SW480 (cell line): ENCODE data around the gene KRT4.
"Not testable (repeated sequence)": the region's sequence is repeated elsewhere in the genome, so short reads cannot be mapped to it uniquely, and the experiment has no call there.

Experiments used
- DNase-seq: peaks from one replicate; pipeline ENCODE4 v3.0.0-alpha.2; 2016; ENCODE audit warnings: low spot score

Gene KRT4

GRCh38 chr12:52813885-52814709, at the start of gene KRT4:
KRT4 (minus strand) TSS chr12:52814116; CDS start chr12:52814058, 58 bp downstream.
- no peak for DNase-seq

- no peak for DNase-seq
Measured at GRCh38 chr12:52862023-52862422, 48.1 kb upstream of the KRT4 start.

DNA sequence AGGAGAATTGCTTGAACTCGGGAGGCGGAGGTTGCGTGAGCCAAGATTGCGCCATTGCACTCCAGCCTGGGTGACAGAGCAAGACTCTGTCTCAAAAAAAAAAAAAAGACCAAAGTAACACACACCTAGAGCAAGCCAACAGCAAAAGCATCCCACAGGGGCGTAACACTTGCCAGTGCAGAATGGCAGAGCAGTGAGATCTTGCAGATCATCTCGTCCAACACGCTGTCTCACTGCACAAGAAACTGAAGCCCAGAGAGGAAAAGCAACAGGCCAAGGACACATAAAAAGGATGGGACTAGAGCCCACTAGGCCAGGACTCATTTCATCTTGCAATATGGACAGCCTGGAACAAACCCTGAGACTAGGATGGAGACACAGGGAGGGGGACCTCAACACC, 47.6 kb upstream of the KRT4 start:
- no peak for DNase-seq

DNA sequence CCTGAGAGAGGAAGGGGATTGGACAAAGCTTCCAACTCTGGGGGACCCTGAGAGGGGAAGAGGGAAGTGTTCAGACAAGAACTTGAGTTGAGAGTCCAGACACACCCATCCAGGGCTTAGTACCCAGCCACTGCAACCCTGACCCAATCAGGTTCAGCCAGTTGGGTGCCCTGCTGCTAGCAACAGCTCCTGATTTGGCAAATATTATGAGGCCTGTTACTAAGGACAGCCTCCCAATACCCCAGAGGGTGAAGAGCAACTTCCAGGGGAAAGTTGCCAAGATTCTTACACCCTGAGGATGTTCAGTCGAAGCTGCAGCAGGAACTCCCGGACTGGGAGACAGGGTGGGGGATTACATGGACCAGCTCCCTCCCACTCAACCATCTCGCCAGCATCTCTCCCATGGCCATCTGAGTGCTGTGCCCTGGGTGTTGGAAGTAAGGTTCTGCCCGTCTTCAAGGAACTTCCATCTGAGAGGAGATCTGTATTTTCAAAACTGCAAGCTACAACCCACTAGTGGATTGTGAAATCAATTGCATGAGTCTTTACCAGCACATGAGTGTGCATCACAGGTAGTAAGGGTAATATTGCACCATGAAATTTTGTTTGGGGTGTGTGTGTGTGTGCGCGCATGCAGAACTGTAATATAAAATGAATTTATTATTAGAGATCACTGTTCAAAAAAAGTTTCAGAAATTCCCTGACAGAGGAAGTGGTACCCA, 46.3 kb upstream of the KRT4 start:
- no peak for DNase-seq

- no peak for DNase-seq
Measured at GRCh38 chr12:52857500-52857899, 43.6 kb upstream of the KRT4 start.

DNA sequence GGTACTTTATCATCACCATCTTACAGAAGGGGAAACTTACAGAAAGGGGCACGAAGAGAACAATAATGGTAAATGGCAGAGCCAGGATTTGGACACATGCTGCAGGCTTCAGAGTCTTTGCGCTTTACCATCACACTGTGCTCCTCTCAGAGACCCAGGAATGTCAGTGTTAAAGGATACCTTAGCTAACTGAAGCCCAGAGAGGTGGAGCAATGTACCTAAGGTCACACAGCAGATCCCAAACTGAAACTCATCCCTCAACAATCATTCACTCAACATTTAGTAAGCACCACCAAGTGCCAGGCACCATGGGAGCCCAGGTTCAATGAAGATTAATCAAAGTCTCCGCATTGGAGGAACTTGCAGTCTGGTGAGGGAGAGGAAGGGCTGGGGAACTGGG, 42.9 kb upstream of the KRT4 start:
- DNase-seq: no peak

GRCh38 chr12:52856077-52856476, 42.2 kb upstream of the KRT4 start:
- DNase-seq: not testable (repeated sequence)

DNA sequence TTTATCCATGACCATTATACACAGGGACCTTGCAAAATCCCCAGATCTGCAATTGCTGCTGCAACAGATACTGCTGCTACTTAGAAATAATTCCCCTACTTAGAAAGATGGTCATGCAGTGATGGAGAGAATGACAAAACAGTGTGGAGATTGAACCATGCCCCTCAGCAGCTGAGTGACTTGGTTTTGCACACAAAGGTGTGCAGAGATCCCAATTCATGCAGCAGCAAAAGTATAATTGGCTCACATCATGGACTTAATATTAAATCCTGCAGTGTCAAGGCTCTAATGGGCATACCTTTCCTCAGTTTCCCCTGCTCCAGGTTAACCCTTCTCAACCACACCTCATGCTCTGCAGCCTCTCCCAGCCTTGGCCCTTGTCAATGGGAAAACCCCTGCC, 37.9 kb upstream of the KRT4 start:
- no peak for DNase-seq

DNA sequence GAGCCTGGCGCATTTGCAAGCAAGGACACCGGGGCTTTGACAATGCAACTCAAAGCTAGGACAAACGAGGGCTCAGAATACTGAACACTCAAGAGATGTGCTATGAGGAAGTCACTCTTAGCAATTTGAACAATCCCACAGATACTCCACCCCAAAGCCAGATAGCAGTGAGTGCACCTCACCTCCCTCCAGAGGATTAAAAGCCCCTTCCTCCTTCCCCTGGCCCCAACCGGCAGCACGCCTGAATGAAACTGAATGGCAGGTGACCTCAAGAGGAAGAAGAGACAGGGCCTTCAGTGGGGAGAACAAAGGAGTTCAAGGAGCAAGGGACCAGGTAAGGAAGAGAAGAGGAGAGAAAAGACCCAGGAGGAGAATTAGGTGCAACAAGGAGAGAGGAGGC, 36.8 kb upstream of the KRT4 start:
- DNase-seq: no peak

GRCh38 chr12:52849511-52849910, 35.6 kb upstream of the KRT4 start:
- no peak for DNase-seq

- no peak for DNase-seq
Measured at GRCh38 chr12:52848661-52849255, 34.8 kb upstream of the KRT4 start, which contains the start of gene KRT78. KRT78 (minus strand) TSS chr12:52848994; CDS start chr12:52848930, 64 bp downstream.

DNA sequence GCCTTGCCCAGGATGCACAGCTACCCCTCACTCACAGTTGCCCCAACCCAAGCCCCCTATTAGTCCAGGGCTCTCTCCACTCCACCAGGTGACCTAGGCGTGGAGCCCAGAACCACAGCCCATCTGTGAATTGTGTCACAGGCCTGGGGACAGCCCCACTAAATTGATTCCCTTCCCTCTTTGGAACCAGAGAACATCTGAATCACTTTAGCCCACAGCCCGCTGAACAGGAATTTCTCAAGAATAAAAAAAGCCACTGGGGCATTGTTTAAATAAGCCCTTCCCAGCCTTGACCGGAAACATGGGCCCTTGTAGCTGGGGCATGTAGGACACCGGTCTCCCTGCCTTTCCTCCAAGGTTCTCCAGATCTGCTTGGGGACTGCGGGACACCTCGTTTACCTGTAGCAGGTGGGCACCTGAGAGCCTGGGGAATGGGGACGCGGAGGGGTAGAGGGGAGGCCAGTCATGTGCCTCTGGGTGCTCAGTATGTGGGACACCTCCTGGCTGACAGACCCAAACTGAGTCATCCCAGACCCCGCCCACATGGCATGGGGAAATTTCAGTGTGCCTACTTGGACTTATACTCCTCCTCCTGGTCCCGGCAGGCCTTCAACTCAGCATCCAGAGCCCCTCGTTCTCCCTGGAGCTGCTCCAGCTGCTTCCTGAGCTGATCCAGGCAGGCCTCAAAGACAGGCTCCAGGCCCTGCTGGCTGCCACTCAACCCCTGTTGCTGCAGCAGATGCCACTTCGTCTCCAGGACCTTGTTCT, 33.6 kb upstream of the KRT4 start:
- peak; percentile 33 for DNase-seq

GRCh38 chr12:52846356-52846970, 32.5 kb upstream of the KRT4 start:
- no peak for DNase-seq

GRCh38 chr12:52845946-52846345, 32.0 kb upstream of the KRT4 start:
- DNase-seq: no peak

GRCh38 chr12:52844386-52844785, 30.5 kb upstream of the KRT4 start:
- no peak for DNase-seq

DNA sequence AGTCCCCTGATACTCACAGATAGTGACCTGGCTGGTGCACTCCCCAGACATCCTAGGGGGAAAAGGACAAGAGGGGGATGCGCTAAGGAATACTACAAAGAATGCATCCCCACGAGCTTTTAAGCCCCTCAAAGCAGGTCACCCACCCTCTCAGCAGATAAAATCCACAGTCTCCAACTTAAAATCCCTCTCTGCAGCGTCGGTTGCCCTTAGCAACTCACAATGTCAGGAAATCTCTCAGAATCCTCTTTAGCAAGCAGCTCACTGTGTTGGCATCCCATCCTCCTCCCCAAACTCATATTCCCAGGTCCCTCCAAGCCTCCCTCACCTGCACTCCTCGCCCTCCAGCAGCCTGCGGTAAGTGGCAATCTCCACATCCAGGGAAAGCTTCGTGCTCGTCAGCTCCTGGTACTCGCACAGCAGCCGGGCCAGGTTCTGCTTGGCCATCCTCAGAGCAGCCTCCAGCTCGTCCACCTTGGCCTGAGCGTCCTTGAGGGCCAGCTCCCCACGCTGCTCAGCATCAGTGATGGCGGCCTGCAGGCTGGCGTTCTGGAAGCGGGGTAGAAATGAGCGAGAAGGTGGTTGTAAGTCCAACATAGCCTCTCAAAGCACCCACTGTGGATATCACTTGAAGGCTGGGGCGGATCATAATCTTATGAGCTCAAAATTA, 25.7 kb upstream of the KRT4 start:
- DNase-seq: no peak

DNA sequence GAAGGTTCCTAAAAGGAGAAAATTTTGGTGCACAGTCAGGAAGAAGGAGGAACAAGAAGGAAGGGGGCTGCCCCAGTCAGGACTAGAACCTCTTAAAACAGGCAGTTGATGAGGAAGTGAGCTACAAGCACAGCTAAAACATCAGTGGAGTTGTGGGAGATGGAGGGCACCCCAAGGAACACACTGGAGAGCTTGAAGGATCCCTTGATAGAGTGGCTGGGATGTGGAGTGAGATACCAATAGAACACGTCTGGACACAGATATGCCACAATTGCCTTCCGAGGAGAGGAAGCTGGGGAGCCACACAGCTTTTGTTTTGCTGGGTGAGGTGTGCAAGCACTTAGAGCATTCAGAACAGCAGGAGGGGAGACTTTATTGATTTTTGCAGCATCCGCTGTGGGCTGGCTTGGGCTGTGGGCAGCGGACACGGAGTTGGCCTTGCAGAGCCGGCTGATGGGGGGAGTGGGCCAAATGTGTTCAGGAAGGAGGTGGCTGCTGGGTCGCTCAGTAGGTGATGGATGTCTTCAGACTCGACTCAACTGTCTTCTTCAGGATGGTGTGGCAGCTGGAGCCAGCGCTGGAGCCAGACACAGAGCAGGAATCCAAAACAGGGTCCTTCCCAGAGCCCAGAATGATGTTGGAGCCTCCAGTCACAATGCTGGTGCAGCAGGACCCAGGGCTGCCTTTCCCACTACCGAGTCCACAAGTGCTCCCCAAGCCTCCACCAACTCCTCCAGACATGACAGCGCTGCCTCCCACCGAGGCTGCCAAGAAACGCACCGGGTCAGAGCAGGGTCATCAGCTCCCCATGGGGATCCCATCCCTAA, 24.9 kb upstream of the KRT4 start:
- DNase-seq: no peak

DNA sequence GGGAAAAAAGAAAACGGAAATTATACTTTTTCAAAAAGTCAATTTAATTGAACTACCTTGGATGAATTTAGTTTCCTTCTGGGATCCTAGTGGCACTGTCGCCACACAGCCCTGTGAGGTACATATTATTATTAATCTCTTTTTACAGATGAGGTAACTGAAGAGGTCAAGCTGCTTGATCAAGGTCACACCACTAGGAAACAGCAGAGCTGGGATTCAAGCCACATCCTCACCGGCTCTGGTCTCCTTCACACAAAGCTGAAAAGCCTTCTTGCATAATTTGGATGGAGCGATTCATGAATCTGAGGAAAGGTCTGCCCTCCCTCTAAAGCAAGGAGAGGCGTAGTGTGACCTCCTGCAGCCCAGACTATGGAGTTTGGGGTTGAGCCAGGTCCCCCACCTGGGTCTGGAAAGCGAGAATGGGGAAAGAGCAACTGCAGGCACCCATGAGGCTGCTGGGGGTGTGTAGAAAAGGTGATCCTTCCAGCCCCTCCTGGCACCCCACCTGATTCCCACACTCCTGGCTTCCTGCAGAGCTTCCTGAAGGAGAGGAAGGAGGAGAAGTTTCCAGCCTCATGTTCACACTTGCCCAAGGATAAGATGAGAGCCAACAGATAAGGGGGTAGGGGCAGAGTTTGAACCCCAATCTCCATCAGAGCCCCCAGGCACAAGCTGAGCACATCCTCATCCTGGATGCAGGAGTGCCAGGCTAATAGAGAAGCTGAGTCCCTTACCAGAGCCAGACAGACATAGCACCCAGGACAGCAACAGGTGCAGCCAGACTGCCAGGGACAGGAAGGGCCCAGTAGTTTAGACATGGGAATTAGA, 24.1 kb upstream of the KRT4 start:
- no peak for DNase-seq

DNA sequence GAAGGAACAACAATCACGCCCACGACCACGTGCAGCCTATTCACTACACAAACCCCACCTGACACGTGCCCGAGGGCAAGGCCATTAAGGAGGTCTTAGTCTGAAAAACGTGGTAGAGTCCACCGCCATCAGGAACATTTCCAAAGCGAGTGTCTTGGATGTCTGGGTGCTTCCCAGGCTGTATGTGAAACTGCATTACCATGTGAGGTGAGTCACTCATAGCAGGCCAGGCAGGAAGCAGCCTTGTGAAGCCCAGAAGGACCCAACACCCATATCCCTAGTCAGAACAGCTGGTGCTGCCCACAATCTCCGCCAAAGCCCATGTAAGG, 23.5 kb upstream of the KRT4 start:
- DNase-seq: peak; percentile 39
